ENCODE results near the gene NHERF1. TPM values are rescaled to one million over a fixed set of nuclear protein-coding genes. Genes with fewer than 3 reads are reported as not detected.

Gene NHERF1
- total RNA-seq, 1 experiment from 2014 or later = 218 TPM

DNA sequence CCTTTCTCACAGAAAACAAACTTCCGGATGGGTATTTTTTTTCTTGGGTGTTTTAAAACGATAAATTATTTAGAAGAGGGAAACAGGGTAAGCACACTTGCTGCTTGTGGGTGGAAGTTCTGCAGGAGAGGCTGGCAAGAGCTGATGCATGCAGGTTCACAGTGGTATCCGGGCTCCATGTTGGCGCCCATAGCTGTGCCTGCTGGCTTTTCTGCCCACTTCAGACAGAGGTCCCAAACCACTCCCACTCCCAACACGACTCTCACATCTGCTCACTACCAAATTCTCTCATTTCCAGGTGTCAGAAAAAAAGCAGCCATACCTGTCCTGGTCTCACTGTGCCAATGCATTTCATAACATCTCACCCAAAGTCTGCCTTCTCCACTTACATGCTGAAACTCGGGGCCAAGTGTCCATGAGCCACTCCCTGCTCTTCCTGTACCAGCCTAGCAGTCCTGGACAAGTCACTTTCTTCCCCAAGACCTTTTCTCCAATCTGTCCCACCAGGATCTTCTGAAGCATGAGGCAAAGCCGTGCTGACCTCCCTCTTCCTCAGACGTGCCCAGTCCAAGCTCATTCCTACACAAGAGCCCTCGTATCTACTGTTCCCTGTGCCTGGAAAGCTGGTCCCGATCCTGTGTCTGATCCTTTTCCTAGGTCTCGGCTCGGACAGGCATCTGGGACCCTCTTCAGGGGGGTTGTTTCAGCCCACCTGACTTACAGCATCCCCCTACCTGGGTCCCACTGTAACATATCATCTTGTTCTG lies 37.2 kb upstream of the NHERF1 start:
- TF ChIP-seq, protein P1, sequence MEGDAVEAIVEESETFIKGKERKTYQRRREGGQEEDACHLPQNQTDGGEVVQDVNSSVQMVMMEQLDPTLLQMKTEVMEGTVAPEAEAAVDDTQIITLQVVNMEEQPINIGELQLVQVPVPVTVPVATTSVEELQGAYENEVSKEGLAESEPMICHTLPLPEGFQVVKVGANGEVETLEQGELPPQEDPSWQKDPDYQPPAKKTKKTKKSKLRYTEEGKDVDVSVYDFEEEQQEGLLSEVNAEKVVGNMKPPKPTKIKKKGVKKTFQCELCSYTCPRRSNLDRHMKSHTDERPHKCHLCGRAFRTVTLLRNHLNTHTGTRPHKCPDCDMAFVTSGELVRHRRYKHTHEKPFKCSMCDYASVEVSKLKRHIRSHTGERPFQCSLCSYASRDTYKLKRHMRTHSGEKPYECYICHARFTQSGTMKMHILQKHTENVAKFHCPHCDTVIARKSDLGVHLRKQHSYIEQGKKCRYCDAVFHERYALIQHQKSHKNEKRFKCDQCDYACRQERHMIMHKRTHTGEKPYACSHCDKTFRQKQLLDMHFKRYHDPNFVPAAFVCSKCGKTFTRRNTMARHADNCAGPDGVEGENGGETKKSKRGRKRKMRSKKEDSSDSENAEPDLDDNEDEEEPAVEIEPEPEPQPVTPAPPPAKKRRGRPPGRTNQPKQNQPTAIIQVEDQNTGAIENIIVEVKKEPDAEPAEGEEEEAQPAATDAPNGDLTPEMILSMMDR (IDR thresholded peaks at IDR 0.05; ENCODE audit: insufficient read depth in 1 of 2, low read depth in 1 of 2, low read length in 1 of 2, severe bottlenecking in 1 of 2, unreplicated experiment in 1 of 2) = no peak
- Mint-ChIP-seq H3K9me3 (ENCODE audit: unreplicated experiment) (no peaks in the 10 kb centered on the region), H3K36me3 (ENCODE audit: insufficient read depth, unreplicated experiment) (no peaks in the 10 kb centered on the region), H3K4me3 (ENCODE audit: unreplicated experiment) (no peak overlapping the region), H3K27me3 (ENCODE audit: insufficient read depth, unreplicated experiment) (no peaks in the 10 kb centered on the region), H3K27ac (ENCODE audit: unreplicated experiment) (no peak overlapping the region), H3K4me1 (ENCODE audit: low read depth, unreplicated experiment) (peaks cover 22% of the 10 kb centered on the region)
- Histone ChIP-seq H3K27me3 (replicated peaks; ENCODE audit: control insufficient read depth, insufficient read depth, low read length) (no peaks in the 10 kb centered on the region), H3K36me3 (ENCODE audit: control insufficient read depth, insufficient read depth, low read length) (no peaks in the 10 kb centered on the region), H3K4me1 (peaks cover 27% of the 10 kb centered on the region), H3K4me3 (ENCODE audit: low read depth, low read length) (no peak overlapping the region), H3K9me3 (no peaks in the 10 kb centered on the region)
- BruUV-seq (replicated peaks) = no TSS peak
- intact Hi-C loops (cut with micrococcal nuclease; ENCODE audit: unreplicated experiment) = no loop called here
- ChIA-PET CTCF (interaction anchor here (1.1 kb wide), 1 partner anchor 54 kb away, joined by 3 read pairs; no protein-coding TSS in a partner anchor), POLR2A (interaction anchor here (0.7 kb wide), 1 partner anchor 25 kb away, joined by 7 read pairs; the partner anchor contains the start of gene RAB37)
- DNase-seq = no peak

DNA sequence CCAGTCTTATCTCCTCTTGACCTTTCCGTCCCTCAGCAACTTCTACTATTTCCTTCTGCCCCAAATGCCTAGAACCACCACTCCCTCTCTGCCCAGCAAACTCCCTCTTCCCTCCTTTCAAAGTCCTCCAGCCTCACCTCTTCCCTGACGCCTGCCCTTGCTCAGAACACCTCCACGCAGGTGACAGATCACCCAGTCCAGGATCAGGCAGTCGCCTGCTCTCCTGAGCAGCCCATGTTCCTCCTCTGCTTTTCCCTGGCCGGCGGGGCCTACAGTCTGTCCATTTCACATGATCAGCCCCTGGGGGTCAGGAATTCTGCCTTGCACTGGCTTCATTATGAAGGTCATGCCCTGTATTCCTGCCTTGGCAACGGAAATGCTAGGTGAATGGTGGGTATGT lies 36.1 kb upstream of the NHERF1 start:
- no peaks in the 10 kb centered on the region for H3K27me3 Mint-ChIP-seq (ENCODE audit: insufficient read depth, unreplicated experiment)
- Histone ChIP-seq H3K36me3 (ENCODE audit: control insufficient read depth, insufficient read depth, low read length) (no peaks in the 10 kb centered on the region), H3K27me3 (replicated peaks; ENCODE audit: control insufficient read depth, insufficient read depth, low read length) (no peaks in the 10 kb centered on the region), H3K4me3 (ENCODE audit: low read depth, low read length) (no peak overlapping the region), H3K4me1 (peaks cover 31% of the 10 kb centered on the region), H3K9me3 (no peaks in the 10 kb centered on the region)
- H3K27ac Mint-ChIP-seq (ENCODE audit: unreplicated experiment) = no peak overlapping the region
- TF ChIP-seq, protein P1 (IDR thresholded peaks at IDR 0.05; ENCODE audit: insufficient read depth in 1 of 2, low read depth in 1 of 2, low read length in 1 of 2, severe bottlenecking in 1 of 2, unreplicated experiment in 1 of 2) = no peak
- BruUV-seq (replicated peaks) = no TSS peak
- H3K36me3 Mint-ChIP-seq (ENCODE audit: insufficient read depth, unreplicated experiment) = no peaks in the 10 kb centered on the region
- H3K9me3 Mint-ChIP-seq (ENCODE audit: unreplicated experiment) = no peaks in the 10 kb centered on the region
- ChIA-PET CTCF (no interaction called here), POLR2A (interaction anchor here (0.7 kb wide), 1 partner anchor 24 kb away, joined by 7 read pairs; the partner anchor contains the start of gene RAB37)
- no peak overlapping the region for H3K4me3 Mint-ChIP-seq (ENCODE audit: unreplicated experiment)
- H3K4me1 Mint-ChIP-seq (ENCODE audit: low read depth, unreplicated experiment) = peaks cover 17% of the 10 kb centered on the region
- DNase-seq = no peak
- intact Hi-C loops (cut with micrococcal nuclease; ENCODE audit: unreplicated experiment) = no loop called here

DNA sequence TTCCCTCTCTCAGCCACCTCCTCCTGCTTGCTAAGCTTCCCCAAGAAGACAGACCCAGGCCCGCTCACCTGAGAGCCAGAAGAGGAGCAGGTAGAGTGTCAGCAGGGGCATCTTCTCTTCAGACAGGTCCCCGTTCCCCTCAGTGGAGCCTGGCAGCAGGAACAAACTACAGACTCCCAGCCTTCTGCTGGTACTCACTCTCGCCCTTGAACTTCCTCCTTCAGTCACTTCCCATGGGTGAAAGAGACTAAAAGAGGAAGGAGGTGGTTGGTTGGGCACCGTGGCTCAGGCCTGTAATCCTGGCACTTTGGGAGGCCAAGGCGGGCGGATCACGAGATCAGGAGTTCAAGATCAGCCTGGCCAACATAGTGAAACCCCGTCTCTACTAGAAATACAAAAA lies 35.7 kb upstream of the NHERF1 start, which contains the start of gene CD300LF:
Gene CD300LF (minus strand): TSS at position 168 of the 400 bp plus-strand sequence. CDS start 57 bp downstream, at position 111.
- Mint-ChIP-seq H3K4me3 (ENCODE audit: unreplicated experiment) (no peak within 1 kb of the TSS), H3K27ac (ENCODE audit: unreplicated experiment) (peak within 1 kb of the TSS; percentile 56), H3K27me3 (ENCODE audit: insufficient read depth, unreplicated experiment) (no peaks in the 10 kb centered on the region), H3K9me3 (ENCODE audit: unreplicated experiment) (no peaks in the 10 kb centered on the region), H3K4me1 (ENCODE audit: low read depth, unreplicated experiment) (peaks cover 17% of the 10 kb centered on the region), H3K36me3 (ENCODE audit: insufficient read depth, unreplicated experiment) (no peaks in the 10 kb centered on the region)
- Histone ChIP-seq H3K4me3 (ENCODE audit: low read depth, low read length) (no peak within 1 kb of the TSS), H3K36me3 (ENCODE audit: control insufficient read depth, insufficient read depth, low read length) (no peaks in the 10 kb centered on the region), H3K9me3 (no peaks in the 10 kb centered on the region), H3K27me3 (replicated peaks; ENCODE audit: control insufficient read depth, insufficient read depth, low read length) (no peaks in the 10 kb centered on the region), H3K4me1 (peaks cover 29% of the 10 kb centered on the region)
- POLR2A ChIA-PET = no interaction called here
- no TSS peak for BruUV-seq (replicated peaks)
- CTCF ChIA-PET = no interaction called here
- no peak for DNase-seq
- TF ChIP-seq, protein P1 (IDR thresholded peaks at IDR 0.05; ENCODE audit: insufficient read depth in 1 of 2, low read depth in 1 of 2, low read length in 1 of 2, severe bottlenecking in 1 of 2, unreplicated experiment in 1 of 2) = no peak
- intact Hi-C loops (cut with micrococcal nuclease; ENCODE audit: unreplicated experiment) = no loop called here
